Heart left ventricle (tissue), 16 donors: Measurements from ENCODE around the gene BBS5. TPM values are rescaled to one million over a fixed set of nuclear protein-coding genes. Genes with fewer than 3 reads are reported as not detected.

ENCODE experiments used
- ATAC-seq, 4 donors: fragments of 200-7000 bp; cut with Tn5 transposase; one replicate each; pipeline ENCODE4 v1.9.1; 2020 to 2022; ENCODE audit warnings: moderate library complexity in 4 of 4, mild to moderate bottlenecking in 3 of 4, moderate number of reproducible peaks in 1 of 4
- DNase-seq, 5 donors: peaks; one replicate each; pipeline ENCODE4 v3.0.0-alpha.2; 2020
- H3K27ac ChIP-seq, 12 donors: fragments of 200-600 bp; sonication (generic) in 4 of 12; one replicate each; pipeline versions ENCODE4 v1.5.0 to v1.8.0; 2016 to 2022; ENCODE audit warnings: mild to moderate bottlenecking in 2 of 12
- H3K27me3 ChIP-seq, 9 donors: fragments of 200-600 bp; sonication (generic) in 2 of 9; one replicate each; pipeline versions ENCODE4 v1.5.1 to v1.8.0; 2016 to 2022; ENCODE audit warnings: mild to moderate bottlenecking in 3 of 9
- H3K36me3 ChIP-seq, 9 donors: fragments of 200-600 bp; sonication (generic) in 2 of 9; one replicate each; pipeline versions ENCODE4 v1.5.0 to v1.8.0; 2018 to 2022; ENCODE audit warnings: mild to moderate bottlenecking in 2 of 9
- H3K4me1 ChIP-seq, 12 donors: fragments of 200-600 bp; sonication (generic) in 4 of 12; one replicate each; pipeline versions ENCODE4 v1.5.0 to v1.8.0; 2016 to 2022; ENCODE audit warnings: mild to moderate bottlenecking in 3 of 12
- H3K4me3 ChIP-seq, 12 donors: fragments of 200-600 bp; sonication (generic) in 4 of 12; one replicate each; pipeline versions ENCODE4 v1.5.0 to v1.8.0; 2017 to 2022; ENCODE audit warnings: mild to moderate bottlenecking in 9 of 12, moderate library complexity in 4 of 12
- H3K9me3 ChIP-seq, 12 donors: fragments of 200-600 bp; sonication (generic) in 4 of 12; one replicate each; pipeline versions ENCODE4 v1.5.0 to v1.8.0; 2016 to 2022; ENCODE audit warnings: mild to moderate bottlenecking in 1 of 12
- POLR2A ChIP-seq, 2 donors: fragments of 450-650 bp; IDR thresholded peaks; one replicate each; pipeline ENCODE4 v1.6.1; 2017; ENCODE audit warnings: antibody characterized with exemption in 2 of 2, mild to moderate bottlenecking in 2 of 2, moderate library complexity in 2 of 2
- WGBS, 4 donors: extraction: QIAGEN DNeasy Blood & Tissue Kit in 2 of 4; methylation state at CpG; one replicate each; pipeline versions ENCODE4 v1.1.5 to v1.1.7; 2013 to 2018; 5-methylcytosine and 5-hydroxymethylcytosine counted together
- intact Hi-C, 10 donors: fragments of 100-400 bp; cut with DNase I; formaldehyde crosslinking; loops; one replicate each; pipeline versions ENCODE4 v1.11.1 to v1.14.2; 2022
- polyA plus RNA-seq, 2 donors: library from polyadenylated mRNA; stranded (reverse); fragments of 200-250 nt; gene quantifications; one replicate each; pipeline ENCODE4 v1.2.3, GENCODE V29; 2013
- total RNA-seq, 9 donors: library from RNA; depleted of rRNA in 2 of 9; stranded (reverse); fragments of >200 nt in 2 of 9; fragmentation: NEBNext Ultra II Directional in 3 of 9; extraction: Animal tissue kit (Norgen Biotek cat#: 25700) in 3 of 9; gene quantifications; one replicate each; pipeline versions ENCODE4 v1.1.0 to v1.2.4, GENCODE V29; 2016 to 2023
- TF ChIP-seq, protein P1 (sequence below), 12 donors: fragments of 200-600 bp; sonication (generic) in 4 of 12; IDR thresholded peaks; one replicate each; pipeline versions ENCODE4 v1.5.0 to v1.8.0; 2018 to 2022; ENCODE audit warnings: antibody characterized with exemption in 12 of 12, mild to moderate bottlenecking in 5 of 12
- donor health status: ischemic (EF 13 %, LVEDD 7.1; RV severe dilation, severe dysfunction).
- donor health status: healthy with polysubstance abuse.
- donor health status: DM: no; HTN: yes; CAD: no.
- donor health status: DM: no; HTN: no; CAD: no.
- donor health status: ischemic (EF 25% LVEDD 6.9; RV normal size, moderate dysfunction).
- donor health status: ischemic (EF 25% LVEDD 5.7; RV mildly dilated, moderate dysfunction).
- donor health status: healthy.
- donor health status: DM: yes; HTN: yes; CAD: no.
- donor health status: ischemic (EF 35%, LVEDD 5.7; RV mildly dilated, moderate dysfunction).
- donor health status: nonischemic (EF 11% LVEDD 7.7; RV severe dilation, severe dysfunction).
- donor health status: DM: yes; HTN: yes; CAD: no.
- donor health status: PGD.
- donor health status: ischemic (EF 29% LVEDD 5.4; RV normal size, mild dysfunction).
- donor health status: nonischemic (EF 23%, LVEDD 6.1; RV moderate dilation, normal function).

Gene BBS5
- total and polyA plus RNA-seq, 11 donors: 4.4 to 9.5 (median 7.9) TPM

DNA sequence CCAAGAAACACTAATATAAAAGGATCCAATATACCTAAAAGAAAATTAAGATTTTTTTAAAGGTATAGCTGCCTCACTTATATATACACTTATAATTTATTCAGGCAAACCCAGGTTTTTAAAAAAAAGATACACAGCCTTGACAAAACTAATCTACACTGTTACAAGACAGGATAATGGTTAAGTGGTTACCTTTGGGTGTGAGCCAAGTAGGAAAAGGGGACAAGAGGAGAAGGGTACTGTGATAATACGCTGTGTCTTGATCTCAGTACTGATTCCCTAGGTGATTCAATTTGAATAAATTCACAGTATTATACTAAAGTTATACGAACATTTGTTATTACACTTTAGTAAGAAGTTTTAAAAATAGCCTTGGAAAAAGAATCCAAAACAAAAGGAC is 60.9 kb downstream of the BBS5 start:
- H3K27me3 ChIP-seq: no peaks in the 10 kb centered on the region
- TF ChIP-seq, protein P1, sequence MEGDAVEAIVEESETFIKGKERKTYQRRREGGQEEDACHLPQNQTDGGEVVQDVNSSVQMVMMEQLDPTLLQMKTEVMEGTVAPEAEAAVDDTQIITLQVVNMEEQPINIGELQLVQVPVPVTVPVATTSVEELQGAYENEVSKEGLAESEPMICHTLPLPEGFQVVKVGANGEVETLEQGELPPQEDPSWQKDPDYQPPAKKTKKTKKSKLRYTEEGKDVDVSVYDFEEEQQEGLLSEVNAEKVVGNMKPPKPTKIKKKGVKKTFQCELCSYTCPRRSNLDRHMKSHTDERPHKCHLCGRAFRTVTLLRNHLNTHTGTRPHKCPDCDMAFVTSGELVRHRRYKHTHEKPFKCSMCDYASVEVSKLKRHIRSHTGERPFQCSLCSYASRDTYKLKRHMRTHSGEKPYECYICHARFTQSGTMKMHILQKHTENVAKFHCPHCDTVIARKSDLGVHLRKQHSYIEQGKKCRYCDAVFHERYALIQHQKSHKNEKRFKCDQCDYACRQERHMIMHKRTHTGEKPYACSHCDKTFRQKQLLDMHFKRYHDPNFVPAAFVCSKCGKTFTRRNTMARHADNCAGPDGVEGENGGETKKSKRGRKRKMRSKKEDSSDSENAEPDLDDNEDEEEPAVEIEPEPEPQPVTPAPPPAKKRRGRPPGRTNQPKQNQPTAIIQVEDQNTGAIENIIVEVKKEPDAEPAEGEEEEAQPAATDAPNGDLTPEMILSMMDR (IDR thresholded peaks at IDR 0.05): no peak
- TF ChIP-seq POLR2A (IDR thresholded peaks at IDR 0.05): no peak
- 35 to 43% (median 40%) methylated on average over 2 of the region's 2 CpGs for WGBS, 4 donors
- H3K4me3 ChIP-seq: no peak overlapping the region
- no peak overlapping the region for H3K27ac ChIP-seq
- intact Hi-C loops: no loop called here
- no peaks in the 10 kb centered on the region for H3K9me3 ChIP-seq
- peaks cover 0 to 12% (median 0%) of the 10 kb centered on the region in 12 donors for H3K4me1 ChIP-seq
- H3K36me3 ChIP-seq: peaks cover 0 to 82% (median 64%) of the 10 kb centered on the region in 9 donors
- DNase-seq: no peak
- ATAC-seq: no peak

DNA sequence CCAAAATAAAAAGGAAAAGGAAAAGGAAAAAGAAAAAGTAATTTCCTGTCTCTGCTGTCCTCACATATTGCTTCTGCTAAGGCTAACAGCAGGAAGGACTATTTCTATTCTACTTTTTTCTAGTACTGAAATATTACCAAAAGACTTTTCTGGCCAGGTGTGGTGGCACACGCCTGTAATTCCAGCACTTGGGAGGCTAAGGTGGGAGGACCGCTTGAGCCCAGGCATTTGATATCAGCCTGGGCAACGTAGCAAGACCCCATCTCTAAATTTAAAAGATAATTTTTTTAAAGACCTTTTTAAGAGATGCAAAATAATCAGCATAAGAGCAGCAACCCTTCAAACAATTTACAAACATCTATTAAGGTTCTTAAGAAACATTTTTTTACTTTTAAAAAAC is 63.1 kb downstream of the BBS5 start:
- no peak for TF ChIP-seq POLR2A (IDR thresholded peaks at IDR 0.05)
- Histone ChIP-seq H3K4me3 (no peak overlapping the region), H3K27me3 (no peaks in the 10 kb centered on the region), H3K4me1 (peaks cover 0 to 12% (median 0%) of the 10 kb centered on the region in 12 donors), H3K9me3 (no peaks in the 10 kb centered on the region), H3K27ac (no peak overlapping the region), H3K36me3 (peaks cover 0 to 81% (median 61%) of the 10 kb centered on the region in 9 donors)
- ATAC-seq: no peak
- DNase-seq: no peak
- intact Hi-C loops: no loop called here
- 77 to 93% (median 87%) methylated on average over 3 of the region's 3 CpGs for WGBS, 4 donors

DNA sequence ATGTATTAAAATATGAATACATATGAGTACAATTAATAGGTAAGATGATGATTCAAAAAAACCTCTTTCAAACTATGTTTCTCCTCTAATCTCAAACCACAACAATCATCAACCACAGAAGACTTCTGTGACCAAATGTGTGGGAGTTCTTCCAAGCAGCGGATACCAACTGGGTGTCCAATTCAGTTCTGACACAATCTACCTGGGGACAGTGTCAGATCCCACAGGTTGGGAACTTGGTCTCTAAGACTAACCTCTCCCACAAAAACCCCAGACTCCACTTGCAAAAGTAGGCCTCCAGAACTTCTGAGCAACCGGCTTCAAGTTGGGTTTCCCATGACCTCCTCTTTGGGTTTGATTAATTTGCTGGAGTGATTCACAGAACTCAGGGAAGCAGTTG is 67.5 kb downstream of the BBS5 start:
- H3K4me3 ChIP-seq: no peak overlapping the region
- H3K27me3 ChIP-seq: no peaks in the 10 kb centered on the region
- no peak overlapping the region for H3K27ac ChIP-seq
- intact Hi-C loops: no loop called here
- TF ChIP-seq POLR2A (IDR thresholded peaks at IDR 0.05): no peak
- TF ChIP-seq, protein P1 (IDR thresholded peaks at IDR 0.05): no peak
- peaks cover 0 to 4% (median 0%) of the 10 kb centered on the region in 12 donors for H3K4me1 ChIP-seq
- no peak for ATAC-seq
- peaks cover 0 to 88% (median 53%) of the 10 kb centered on the region in 9 donors for H3K36me3 ChIP-seq
- DNase-seq: no peak
- H3K9me3 ChIP-seq: no peaks in the 10 kb centered on the region
- 87 to 98% (median 96%) methylated on average over 2 of the region's 2 CpGs for WGBS, 4 donors

Other genes starting within 250 kb of the BBS5 start
- 10 to 100 TPM in 1 of 9 donors, under 1 TPM in 4, not detected in 4; 0.04 to 13.6 (median 0.13) TPM for gene LRP2, start 117.0 kb upstream of the BBS5 start, total RNA-seq
- under 1 TPM in 1 of 2 donors, not detected in 1; 0.01 TPM for gene LRP2, start 117.0 kb upstream of the BBS5 start, polyA plus RNA-seq
- 100 to 1,000 TPM in 6 of 9 donors, 10 to 100 TPM in 3; 77.8 to 263 (median 112) TPM for gene KLHL41, start 30.2 kb downstream of the BBS5 start, total RNA-seq
- 10 to 100 TPM; 48.4 to 52.9 TPM for gene KLHL41, start 30.2 kb downstream of the BBS5 start, polyA plus RNA-seq
- gene FASTKD1, start 94.4 kb downstream of the BBS5 start, total RNA-seq: 100 to 1,000 TPM in 1 of 9 donors, 10 to 100 TPM in 8; 25.3 to 103 (median 69.4) TPM
- gene FASTKD1, start 94.4 kb downstream of the BBS5 start, polyA plus RNA-seq: 100 to 1,000 TPM in 1 of 2 donors, 10 to 100 TPM in 1; 64.6 to 154 TPM
- gene PPIG, start 104.9 kb downstream of the BBS5 start, total RNA-seq: 10 to 100 TPM; 19.9 to 48.8 (median 39.9) TPM
- gene PPIG, start 104.9 kb downstream of the BBS5 start, polyA plus RNA-seq: 10 to 100 TPM; 23.9 to 69.6 TPM
- gene CFAP210, start 214.9 kb downstream of the BBS5 start, total RNA-seq: not detected
- gene CFAP210, start 214.9 kb downstream of the BBS5 start, polyA plus RNA-seq: under 1 TPM in 1 of 2 donors, not detected in 1; 0.11 TPM
- gene PHOSPHO2, start 215.0 kb downstream of the BBS5 start, total RNA-seq: 1 to 10 TPM; 1.5 to 5.4 (median 3.0) TPM
- 1 to 10 TPM in 1 of 2 donors, under 1 TPM in 1; 0.80 to 2.0 TPM for gene PHOSPHO2, start 215.0 kb downstream of the BBS5 start, polyA plus RNA-seq